ENCODE results near the gene PPTC7.

- TF ChIP-seq POLR2A (IDR thresholded peaks at IDR 0.05), result no peak
- TF ChIP-seq, protein P1, sequence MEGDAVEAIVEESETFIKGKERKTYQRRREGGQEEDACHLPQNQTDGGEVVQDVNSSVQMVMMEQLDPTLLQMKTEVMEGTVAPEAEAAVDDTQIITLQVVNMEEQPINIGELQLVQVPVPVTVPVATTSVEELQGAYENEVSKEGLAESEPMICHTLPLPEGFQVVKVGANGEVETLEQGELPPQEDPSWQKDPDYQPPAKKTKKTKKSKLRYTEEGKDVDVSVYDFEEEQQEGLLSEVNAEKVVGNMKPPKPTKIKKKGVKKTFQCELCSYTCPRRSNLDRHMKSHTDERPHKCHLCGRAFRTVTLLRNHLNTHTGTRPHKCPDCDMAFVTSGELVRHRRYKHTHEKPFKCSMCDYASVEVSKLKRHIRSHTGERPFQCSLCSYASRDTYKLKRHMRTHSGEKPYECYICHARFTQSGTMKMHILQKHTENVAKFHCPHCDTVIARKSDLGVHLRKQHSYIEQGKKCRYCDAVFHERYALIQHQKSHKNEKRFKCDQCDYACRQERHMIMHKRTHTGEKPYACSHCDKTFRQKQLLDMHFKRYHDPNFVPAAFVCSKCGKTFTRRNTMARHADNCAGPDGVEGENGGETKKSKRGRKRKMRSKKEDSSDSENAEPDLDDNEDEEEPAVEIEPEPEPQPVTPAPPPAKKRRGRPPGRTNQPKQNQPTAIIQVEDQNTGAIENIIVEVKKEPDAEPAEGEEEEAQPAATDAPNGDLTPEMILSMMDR (IDR thresholded peaks at IDR 0.05 in 4 of 5, conservative IDR thresholded peaks at IDR 0.05 in 1 of 5), result no peak
Observed at GRCh38 chr12:110545812-110546211, 37.3 kb downstream of the PPTC7 start.
